GM13976 (cell line): ENCODE results near the gene ZNF814.

Experiments used
- DNase-seq: peaks from one replicate; pipeline ENCODE4 v3.0.0; 2012; ENCODE audit warnings: low spot score
- CTCF ChIP-seq: IDR thresholded peaks from 2 replicates; pipeline ENCODE4 v1.5.1; 2012; ENCODE audit warnings: borderline replicate concordance, mild to moderate bottlenecking; ENCODE audit not compliant: insufficient read depth; ENCODE audit errors: extremely low read depth, missing control alignments, control extremely low read depth
- in situ Hi-C: fragments of 300-500 bp; cut with MboI; formaldehyde crosslinking; loops from one replicate; pipeline ENCODE4 v1.12.0; 2022; ENCODE audit warnings: low sequenced_read_pairs, mixed read lengths, inconsistent platforms; ENCODE audit not compliant: unreplicated experiment

The ZNF814 gene

GRCh38 chr19:57807541-57807940 lies 81.3 kb downstream of the ZNF814 start:
- TF ChIP-seq CTCF = no peak
- in situ Hi-C loops = no loop called here
- no peak for DNase-seq

GRCh38 chr19:57803594-57804325 lies 85.1 kb downstream of the ZNF814 start:
- in situ Hi-C loops = no loop called here
- no peak for DNase-seq
- no peak for TF ChIP-seq CTCF

GRCh38 chr19:57803265-57803593 lies 85.6 kb downstream of the ZNF814 start:
- no peak for DNase-seq
- in situ Hi-C loops = no loop called here
- TF ChIP-seq CTCF = no peak

GRCh38 chr19:57802269-57802668 lies 86.6 kb downstream of the ZNF814 start:
- in situ Hi-C loops = no loop called here
- TF ChIP-seq CTCF = no peak
- peak; percentile 55 for DNase-seq

- in situ Hi-C loops = no loop called here
- DNase-seq = no peak
Measured at GRCh38 chr19:57800696-57801095, 88.1 kb downstream of the ZNF814 start.

More at GRCh38 chr19:57800696-57801095, 88.1 kb downstream of the ZNF814 start:
- no peak for TF ChIP-seq CTCF
